Limb (tissue), 2 donors: ENCODE data around the gene F8.

Experiments used
- DNase-seq, 2 donors: peaks; one replicate each; pipeline ENCODE4 v3.0.0-alpha.2; 2016; ENCODE audit errors: extremely low spot score in 2 of 2

F8 gene

GRCh38 chrX:155022585-155022984 lies at the start of gene F8:
Gene F8 (minus strand): TSS chrX:155022723. CDS start chrX:155022552, 171 bp downstream.
- DNase-seq = no peak

- no peak for DNase-seq
These were observed 49.3 kb upstream of the F8 start for GRCh38 chrX:155071694-155072280.

GRCh38 chrX:155070975-155071693 lies 48.6 kb upstream of the F8 start, which contains the start of the genes BRCC3, CMC4 and MTCP1:
Gene BRCC3 (plus strand): TSS chrX:155071508. CDS start chrX:155071528, 20 bp downstream.
Gene CMC4 (minus strand): TSS chrX:155071136. CDS start chrX:155064023, 7,113 bp downstream.
Gene MTCP1 (minus strand): TSS chrX:155071136. CDS start chrX:155066010, 5,126 bp downstream.
- DNase-seq = peak; percentile 39 to 88

- no peak for DNase-seq
These were observed 48.1 kb upstream of the F8 start for GRCh38 chrX:155070663-155070974.

GRCh38 chrX:155070038-155070437 lies 47.5 kb upstream of the F8 start:
- DNase-seq = no peak

GRCh38 chrX:155069414-155069813 lies 46.9 kb upstream of the F8 start:
- no peak for DNase-seq

GRCh38 chrX:155068165-155068564 lies 45.6 kb upstream of the F8 start:
- no peak for DNase-seq

GRCh38 chrX:155065035-155065734 lies 42.7 kb upstream of the F8 start:
- no peak for DNase-seq

GRCh38 chrX:155061760-155062159 lies 39.2 kb upstream of the F8 start:
- no peak for DNase-seq

- DNase-seq = peak; percentile 55 to 66
These were observed 34.6 kb upstream of the F8 start for GRCh38 chrX:155056877-155057792.

- no peak for DNase-seq
These were observed 33.9 kb upstream of the F8 start for GRCh38 chrX:155056471-155056870.

- no peak for DNase-seq
These were observed 33.0 kb upstream of the F8 start for GRCh38 chrX:155055494-155055893.

GRCh38 chrX:155054255-155054654 lies 31.7 kb upstream of the F8 start:
- DNase-seq = no peak

GRCh38 chrX:155053656-155054055 lies 31.1 kb upstream of the F8 start:
- DNase-seq = no peak

GRCh38 chrX:155052738-155053498 lies 30.4 kb upstream of the F8 start:
- DNase-seq = no peak

- peak in 1 of 2 donors; percentile 32 for DNase-seq
These were observed 26.6 kb upstream of the F8 start for GRCh38 chrX:155048977-155049619.

- DNase-seq = no peak
These were observed 24.4 kb upstream of the F8 start for GRCh38 chrX:155046811-155047528.

- DNase-seq = no peak
These were observed 23.7 kb upstream of the F8 start for GRCh38 chrX:155046129-155046810.

GRCh38 chrX:155035688-155036087 lies 13.2 kb upstream of the F8 start:
- DNase-seq = no peak
